Measurements from ENCODE around the gene SCLT1.

SCLT1 gene

DNA sequence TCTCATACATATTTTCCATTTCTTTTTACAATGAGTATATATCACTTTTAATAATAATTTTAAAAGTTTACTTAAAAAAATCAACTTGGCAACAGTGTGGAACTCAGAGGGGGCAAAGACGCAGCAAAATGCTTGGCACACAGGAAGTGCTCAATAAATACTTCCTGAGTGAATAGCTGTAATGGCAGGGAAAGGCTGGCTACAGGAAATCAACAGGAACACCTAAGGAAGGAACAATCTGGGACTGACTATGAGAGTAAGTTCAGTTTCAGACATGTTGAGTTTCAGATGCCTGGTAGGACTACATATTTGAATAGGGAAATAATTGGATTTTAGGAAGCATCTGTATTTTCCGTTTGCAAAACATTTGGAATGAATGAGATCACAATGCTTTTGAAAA, 137.6 kb downstream of the SCLT1 start:
- no peak for DNase-seq

GRCh38 chr4:128954941-128955340, 138.4 kb downstream of the SCLT1 start:
- no peak for DNase-seq

- no peak for DNase-seq
Measured at GRCh38 chr4:128951316-128951715, 142.0 kb downstream of the SCLT1 start.

- no peak for DNase-seq
Measured at GRCh38 chr4:128950796-128951195, 142.5 kb downstream of the SCLT1 start.

GRCh38 chr4:128946916-128947315, 146.4 kb downstream of the SCLT1 start:
- DNase-seq: no peak

- no peak for DNase-seq
Measured at GRCh38 chr4:128942607-128943006, 150.7 kb downstream of the SCLT1 start.

DNA sequence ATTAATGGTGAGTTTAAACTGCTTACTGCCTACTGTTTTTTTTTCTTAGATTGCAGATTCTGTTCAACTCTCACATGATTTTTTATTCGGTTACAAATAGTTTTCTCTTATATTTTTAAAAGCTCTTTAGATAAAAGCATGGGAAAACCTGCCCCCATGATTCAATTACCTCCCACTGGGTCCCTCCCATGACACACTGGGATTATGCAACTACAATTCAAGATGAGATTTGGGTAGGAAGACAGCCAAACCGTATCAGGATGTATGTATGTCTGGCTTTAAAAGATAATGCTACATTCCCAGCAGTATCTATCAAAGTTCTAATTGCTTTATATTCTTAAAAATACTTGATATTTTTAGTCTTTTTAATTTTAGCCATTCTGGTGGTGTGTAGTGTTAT, 152.4 kb downstream of the SCLT1 start:
- no peak for DNase-seq

DNA sequence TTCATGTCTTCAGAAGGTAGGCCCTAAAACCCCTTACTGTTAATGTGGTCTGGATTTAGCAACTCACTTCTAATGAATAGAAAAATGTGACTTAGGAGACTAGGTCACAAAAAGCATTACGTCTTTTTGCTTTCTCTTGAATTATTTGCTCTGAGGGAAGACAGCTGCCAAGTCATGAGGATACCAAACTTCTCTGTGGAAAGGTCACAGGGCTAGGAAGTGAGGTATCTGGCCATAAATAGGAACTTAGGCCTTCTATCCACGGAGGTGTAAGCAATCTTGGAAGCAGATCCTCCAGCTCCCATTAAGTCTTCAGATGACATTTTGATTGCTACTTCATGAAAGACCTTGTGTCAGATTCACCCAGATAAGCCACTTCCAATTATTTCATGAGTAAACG, 163.3 kb downstream of the SCLT1 start:
- DNase-seq: no peak

GRCh38 chr4:128924951-128925350, 168.4 kb downstream of the SCLT1 start:
- DNase-seq: no peak

DNA sequence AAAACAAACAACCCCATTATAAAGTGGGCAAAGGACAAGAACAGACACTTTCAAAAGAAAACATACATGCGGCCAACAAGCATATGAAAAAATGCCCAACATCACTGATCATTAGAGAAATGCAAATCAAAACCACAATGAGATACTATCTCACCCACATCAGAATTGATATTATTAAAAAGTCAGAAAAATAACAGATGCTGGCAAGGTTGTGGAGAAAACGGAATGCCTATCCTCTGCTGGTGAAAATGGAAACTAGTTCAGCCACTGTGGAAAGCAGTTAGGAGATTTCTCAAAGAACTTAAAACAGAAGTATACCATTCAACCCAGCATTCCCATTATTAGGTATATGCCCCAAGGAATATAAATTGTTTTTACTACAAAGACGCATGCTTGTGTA, 171.4 kb downstream of the SCLT1 start:
- DNase-seq: no peak

GRCh38 chr4:128917781-128918180, 175.6 kb downstream of the SCLT1 start:
- no peak for DNase-seq

DNA sequence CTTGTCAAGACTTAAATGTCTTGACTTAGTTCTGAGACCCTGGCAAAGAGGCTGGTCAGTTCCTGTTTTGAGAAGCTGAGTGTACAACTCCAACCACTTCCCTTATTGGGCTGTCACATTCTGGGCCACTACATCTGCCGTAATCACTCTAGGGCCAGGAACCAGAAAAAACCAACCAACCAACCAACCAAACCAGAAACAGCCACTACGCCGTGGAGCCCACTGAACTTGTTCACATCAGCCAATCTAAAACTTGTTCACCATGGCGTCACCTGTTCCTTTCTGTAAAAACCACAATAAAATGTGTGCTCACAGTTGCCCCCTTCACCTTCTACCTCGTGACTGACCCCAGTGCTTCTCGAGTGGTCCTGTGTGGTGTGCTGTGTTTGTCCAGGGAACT, 176.5 kb downstream of the SCLT1 start:
- DNase-seq: no peak

- DNase-seq: no peak
Measured at GRCh38 chr4:128915544-128915943, 177.8 kb downstream of the SCLT1 start.

DNA sequence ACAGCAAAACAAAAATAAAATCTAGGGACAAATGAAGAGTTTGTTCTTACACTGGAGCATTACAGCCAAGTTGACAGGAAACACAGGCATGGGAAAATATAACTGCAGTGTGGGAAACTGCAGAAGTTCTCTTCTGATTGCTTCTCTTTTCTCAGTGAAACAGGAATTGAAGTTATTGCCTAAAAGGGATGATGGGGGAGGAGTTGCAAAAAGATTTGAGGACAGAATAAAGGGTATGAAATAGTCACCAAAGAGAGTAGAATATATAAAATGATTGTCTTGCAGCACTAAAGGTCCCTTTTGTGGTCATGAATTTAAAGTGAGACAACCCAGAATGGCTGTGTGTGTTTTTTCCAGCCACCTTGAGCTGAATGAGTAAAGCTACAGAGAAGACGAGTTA, 180.1 kb downstream of the SCLT1 start:
- DNase-seq: no peak

DNA sequence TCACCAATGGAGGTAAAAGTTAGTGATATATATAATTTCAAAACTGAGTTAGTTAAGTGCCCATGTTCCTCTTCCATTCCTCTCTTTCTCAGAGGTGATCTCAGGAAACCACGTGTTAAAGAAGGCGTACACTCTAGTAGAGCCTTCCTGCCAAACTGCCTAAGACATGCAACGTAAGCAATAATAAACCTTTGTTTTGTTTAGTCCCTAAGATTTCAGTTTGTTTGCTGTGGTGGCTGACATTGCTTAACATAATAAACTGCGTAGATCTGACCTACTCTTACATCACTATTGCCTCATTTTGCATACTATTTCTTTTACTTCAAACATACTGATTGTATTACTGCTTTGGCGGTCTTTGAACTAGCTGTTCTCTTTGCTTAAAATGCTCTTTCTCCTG, 184.6 kb downstream of the SCLT1 start:
- DNase-seq: no peak

- DNase-seq: no peak
Measured at GRCh38 chr4:128907981-128908380, 185.4 kb downstream of the SCLT1 start.

GRCh38 chr4:128906581-128906980, 186.8 kb downstream of the SCLT1 start:
- no peak for DNase-seq

DNA sequence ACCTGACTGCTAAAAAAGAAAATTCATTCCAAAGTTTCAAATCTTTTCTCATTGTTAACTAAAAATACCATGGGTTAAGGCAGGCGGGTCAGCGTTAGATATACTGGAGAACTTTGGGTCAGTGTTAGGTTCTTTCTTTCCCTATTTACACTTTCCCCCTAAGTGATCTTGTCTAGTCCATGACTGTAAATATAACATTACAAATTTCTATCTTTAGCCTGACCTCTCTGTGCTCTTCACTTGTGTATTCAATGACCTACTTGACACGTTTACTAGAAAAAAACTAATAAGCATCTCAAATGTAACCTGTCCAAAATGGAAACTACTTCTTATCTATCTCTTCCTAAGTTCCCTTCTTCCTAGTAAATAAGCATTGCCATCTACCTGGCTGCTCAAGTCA, 188.5 kb downstream of the SCLT1 start:
- no peak for DNase-seq

GRCh38 chr4:128880662-128881061, 212.7 kb downstream of the SCLT1 start:
- DNase-seq: no peak

DNA sequence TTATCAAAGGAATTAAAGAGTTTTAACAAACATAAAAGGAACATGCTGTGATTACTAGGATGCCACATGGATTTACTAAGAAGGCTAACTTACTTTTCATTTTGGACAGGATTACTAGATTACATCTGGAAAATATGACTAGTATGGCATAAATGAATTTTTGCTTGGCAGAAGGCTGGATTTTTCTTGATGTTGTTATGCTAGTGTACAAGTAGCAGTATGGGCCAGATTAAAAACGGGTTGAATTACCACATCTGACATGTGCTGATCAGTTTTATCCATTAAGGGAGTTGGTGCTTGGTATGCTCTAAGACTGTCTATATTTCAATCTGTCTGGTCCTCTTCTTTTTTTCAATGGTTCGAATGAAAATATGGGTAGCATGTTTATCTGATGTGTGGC, 213.4 kb downstream of the SCLT1 start:
- no peak for DNase-seq

- DNase-seq: no peak
Measured at GRCh38 chr4:128879283-128879682, 214.1 kb downstream of the SCLT1 start.

- DNase-seq: no peak
Measured at GRCh38 chr4:128877934-128878333, 215.4 kb downstream of the SCLT1 start.

DNA sequence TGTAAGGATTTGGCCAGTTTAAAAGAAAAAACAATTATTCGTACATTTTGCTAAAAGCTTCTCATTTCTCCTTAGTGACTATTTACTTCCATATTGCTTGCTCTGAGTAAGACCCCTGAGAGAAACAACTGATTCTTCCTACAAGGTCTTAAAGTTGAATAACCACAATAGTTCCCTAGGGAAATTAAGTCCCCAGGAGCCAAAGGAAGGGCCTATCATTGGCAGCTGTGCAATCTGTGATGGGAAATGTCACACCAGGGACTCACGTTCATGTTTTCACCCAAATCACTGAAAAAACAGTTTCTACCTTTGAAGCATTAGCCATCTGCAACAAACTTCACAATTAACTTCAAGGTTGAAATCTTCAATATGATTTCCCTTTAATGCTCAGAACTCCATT, 217.1 kb downstream of the SCLT1 start:
- DNase-seq: no peak

DNA sequence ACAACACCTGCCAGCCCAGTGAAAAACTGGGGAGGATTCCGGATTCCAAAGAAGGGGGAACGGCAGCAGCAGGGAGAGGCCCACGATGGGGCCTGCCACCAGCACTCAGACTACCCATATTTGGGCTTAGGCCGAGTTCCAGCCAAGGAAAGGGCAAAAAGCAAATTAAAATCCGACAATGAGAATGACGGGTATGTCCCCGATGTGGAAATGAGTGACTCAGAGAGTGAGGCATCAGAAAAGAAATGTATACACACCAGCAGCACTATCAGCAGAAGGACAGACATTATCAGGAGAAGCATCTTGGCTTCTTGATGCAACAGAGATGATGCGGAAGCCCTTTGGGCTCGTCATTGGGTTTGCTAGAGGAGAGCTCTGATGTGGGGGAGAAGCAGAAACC, 221.4 kb downstream of the SCLT1 start:
- DNase-seq: no peak

- DNase-seq: no peak
Measured at GRCh38 chr4:128869776-128870509, 223.4 kb downstream of the SCLT1 start.

GRCh38 chr4:128868758-128869157, 224.6 kb downstream of the SCLT1 start:
- DNase-seq: no peak
